ENCODE data around the gene DOC2A. TPM values are rescaled to one million over a fixed set of nuclear protein-coding genes. Genes with fewer than 3 reads are reported as not detected.

Gene DOC2A
- total RNA-seq, 1 donor = not detected

- TF ChIP-seq, protein P1, sequence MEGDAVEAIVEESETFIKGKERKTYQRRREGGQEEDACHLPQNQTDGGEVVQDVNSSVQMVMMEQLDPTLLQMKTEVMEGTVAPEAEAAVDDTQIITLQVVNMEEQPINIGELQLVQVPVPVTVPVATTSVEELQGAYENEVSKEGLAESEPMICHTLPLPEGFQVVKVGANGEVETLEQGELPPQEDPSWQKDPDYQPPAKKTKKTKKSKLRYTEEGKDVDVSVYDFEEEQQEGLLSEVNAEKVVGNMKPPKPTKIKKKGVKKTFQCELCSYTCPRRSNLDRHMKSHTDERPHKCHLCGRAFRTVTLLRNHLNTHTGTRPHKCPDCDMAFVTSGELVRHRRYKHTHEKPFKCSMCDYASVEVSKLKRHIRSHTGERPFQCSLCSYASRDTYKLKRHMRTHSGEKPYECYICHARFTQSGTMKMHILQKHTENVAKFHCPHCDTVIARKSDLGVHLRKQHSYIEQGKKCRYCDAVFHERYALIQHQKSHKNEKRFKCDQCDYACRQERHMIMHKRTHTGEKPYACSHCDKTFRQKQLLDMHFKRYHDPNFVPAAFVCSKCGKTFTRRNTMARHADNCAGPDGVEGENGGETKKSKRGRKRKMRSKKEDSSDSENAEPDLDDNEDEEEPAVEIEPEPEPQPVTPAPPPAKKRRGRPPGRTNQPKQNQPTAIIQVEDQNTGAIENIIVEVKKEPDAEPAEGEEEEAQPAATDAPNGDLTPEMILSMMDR (IDR thresholded peaks at IDR 0.05; ENCODE audit: insufficient read depth, low read length) = no peak
- no peak overlapping the region for H3K4me3 ChIP-seq (ENCODE audit: low read depth, low read length)
- no peak for DNase-seq (ENCODE audit: low read depth)
Measured at GRCh38 chr16:30009085-30009862, 1.6 kb downstream of the DOC2A start.

- no peak for DNase-seq (ENCODE audit: low read depth)
- no peak overlapping the region for H3K4me3 ChIP-seq (ENCODE audit: low read depth, low read length)
- TF ChIP-seq, protein P1 (IDR thresholded peaks at IDR 0.05; ENCODE audit: insufficient read depth, low read length) = no peak
Measured at GRCh38 chr16:30007378-30007895, 3.4 kb downstream of the DOC2A start.

DNA sequence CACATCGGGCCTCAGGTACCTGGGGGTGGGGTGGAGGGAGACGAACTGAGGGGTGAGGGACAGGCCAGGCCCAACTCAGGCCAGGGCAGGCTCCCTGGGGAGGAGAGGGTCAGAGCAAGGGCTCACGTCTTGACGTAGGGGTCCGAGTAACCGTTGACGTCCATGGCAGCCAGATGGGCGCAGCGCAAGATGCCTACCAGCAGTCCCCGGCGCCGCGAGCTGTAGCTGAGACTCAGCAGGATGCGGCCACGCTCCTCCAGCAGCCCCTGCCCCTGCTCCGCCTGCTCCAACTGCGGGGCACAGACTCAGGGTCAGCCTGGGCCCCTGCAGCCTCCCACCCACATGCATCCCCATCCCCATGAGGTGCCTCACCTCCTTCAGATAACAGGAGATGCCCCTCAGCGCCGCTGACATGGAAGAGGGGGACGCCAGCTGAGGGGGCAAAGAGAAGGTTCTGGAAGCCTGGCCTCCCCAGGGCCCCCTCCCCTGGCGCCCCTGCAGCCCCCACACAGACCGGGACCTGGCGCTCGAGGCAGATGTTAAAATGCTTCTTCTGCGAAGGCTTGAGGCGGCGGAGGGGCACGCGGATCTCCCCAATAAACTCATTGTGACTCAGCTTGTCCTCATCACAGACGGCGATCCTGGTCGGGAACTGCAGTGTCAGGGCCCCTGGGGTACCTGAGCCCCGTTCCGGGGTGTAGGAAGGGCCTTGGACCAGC is 4.0 kb downstream of the DOC2A start:
- no peak for DNase-seq (ENCODE audit: low read depth)
- TF ChIP-seq, protein P1 (IDR thresholded peaks at IDR 0.05; ENCODE audit: insufficient read depth, low read length) = no peak
- no peak overlapping the region for H3K4me3 ChIP-seq (ENCODE audit: low read depth, low read length)

DNA sequence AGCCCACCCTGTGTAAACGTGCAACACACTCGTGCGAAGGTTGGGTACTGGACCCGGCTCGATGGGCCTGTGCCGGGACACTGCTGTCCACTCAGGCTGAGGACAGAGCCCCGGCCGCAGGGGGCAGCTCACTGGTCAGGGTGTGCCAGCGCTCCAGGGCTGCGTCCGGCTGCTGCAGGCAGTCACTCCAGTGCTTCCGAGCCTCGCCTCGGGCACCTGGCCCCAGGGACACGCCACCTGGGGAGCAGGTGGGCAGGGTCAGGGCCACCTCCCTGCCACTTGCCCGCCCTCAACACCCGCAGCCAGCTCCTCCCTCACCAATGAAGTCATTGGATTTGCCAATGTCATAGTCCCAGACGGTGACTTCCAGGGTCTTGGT is 4.7 kb downstream of the DOC2A start:
- DNase-seq (ENCODE audit: low read depth) = no peak
- no peak overlapping the region for H3K4me3 ChIP-seq (ENCODE audit: low read depth, low read length)
- TF ChIP-seq, protein P1 (IDR thresholded peaks at IDR 0.05; ENCODE audit: insufficient read depth, low read length) = no peak

DNA sequence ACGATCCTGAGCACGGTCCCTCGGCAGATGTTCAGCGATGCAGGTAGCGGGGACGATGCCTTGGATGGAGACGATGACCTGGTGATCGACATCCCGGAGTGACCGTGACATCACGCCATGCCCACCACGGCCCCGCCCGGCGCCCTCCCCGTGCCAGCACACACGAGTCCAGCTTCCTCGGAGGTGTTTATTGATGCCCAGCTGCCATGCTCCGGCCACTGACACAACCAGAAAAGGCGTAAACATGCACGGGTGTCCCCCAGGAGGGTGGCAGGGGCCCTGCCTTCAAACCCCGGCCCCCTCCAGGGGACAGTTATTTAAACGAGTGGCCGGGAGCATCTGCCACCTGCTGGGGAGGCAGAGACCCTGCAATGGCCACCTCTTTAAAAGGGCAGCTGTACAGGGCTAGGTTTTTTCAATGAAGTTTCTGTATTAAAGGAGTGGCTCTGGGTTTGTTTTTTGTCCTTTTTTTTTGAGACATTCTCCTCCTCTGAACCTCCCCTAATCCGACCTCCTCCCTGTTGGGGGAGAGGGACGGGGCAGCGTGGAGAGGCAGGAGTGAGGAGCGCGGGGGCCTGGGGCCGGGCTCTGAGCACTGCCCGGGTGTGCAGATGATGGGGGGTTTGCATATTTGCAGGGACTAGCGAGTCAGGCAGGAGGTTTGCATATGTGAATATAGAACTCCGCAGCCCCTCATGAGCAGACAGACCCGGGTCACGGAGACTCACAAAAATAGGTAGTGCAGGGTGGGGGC is 5.3 kb downstream of the DOC2A start:
- TF ChIP-seq, protein P1 (IDR thresholded peaks at IDR 0.05; ENCODE audit: insufficient read depth, low read length) = peak; percentile 90
- DNase-seq (ENCODE audit: low read depth) = peak; percentile 51
- H3K4me3 ChIP-seq (ENCODE audit: low read depth, low read length) = no peak overlapping the region

DNA sequence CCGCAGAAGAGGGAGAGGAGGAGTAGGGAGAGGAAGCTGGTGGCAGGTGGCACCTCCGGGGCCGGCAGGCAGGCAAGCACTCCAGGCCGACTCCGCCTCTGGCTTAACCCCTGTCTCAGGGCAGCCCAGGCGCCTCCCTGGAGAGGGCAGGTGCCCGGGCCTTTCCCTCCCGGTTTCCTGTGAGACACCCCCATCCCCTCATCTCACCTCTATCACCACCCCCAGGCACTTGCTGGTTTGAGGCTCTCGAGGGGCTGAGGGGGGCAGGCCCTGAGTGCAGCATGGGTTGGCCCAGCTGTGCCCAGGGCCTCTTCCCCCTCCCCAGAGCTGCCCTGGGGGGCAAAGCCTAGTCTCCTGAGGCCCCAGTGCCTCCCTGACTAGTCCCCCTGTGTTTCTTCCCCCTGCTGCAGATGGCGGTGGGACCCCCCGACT is 6.0 kb downstream of the DOC2A start:
- no peak for DNase-seq (ENCODE audit: low read depth)
- no peak overlapping the region for H3K4me3 ChIP-seq (ENCODE audit: low read depth, low read length)
- TF ChIP-seq, protein P1 (IDR thresholded peaks at IDR 0.05; ENCODE audit: insufficient read depth, low read length) = no peak

Data from fibroblast of the aortic adventitia (primary cell).